HepG2 (cell line): Measurements from ENCODE around the gene INTS3. TPM values are rescaled to one million over a fixed set of nuclear protein-coding genes. Genes with fewer than 3 reads are reported as not detected.

ENCODE experiments used
- ATAC-seq: fragments of 200-7000 bp; cut with Tn5 transposase; 3 replicates; pipeline ENCODE4 v1.9.1; 2020; ENCODE audit warnings: mild to moderate bottlenecking, moderate library complexity
- BruUV-seq: library from RNA; stranded (reverse); fragments of 400-500 nt; replicated peaks from 2 replicates; lab custom pipeline; 2021; lab: Mats Ljungman, UMichigan
- CTCF ChIA-PET: fragments of 300-600 bp; formaldehyde crosslinking; extraction: SDS; loops from one replicate; lab custom pipeline; 2021; ENCODE audit warnings: low total read pairs, inconsistent platforms, low intra/inter-chr PET ratio; lab: Yijun Ruan, JAX
- POLR2A ChIA-PET: fragments of 350-600 bp; sonication (Branson Sonifier 250); formaldehyde crosslinking; loops from one replicate; lab custom pipeline; 2020; ENCODE audit warnings: antibody characterized with exemption, inconsistent platforms; lab: Yijun Ruan, JAX
- DNase-seq: peaks from one replicate; pipeline ENCODE4 v3.0.0-alpha.2; 2015; ENCODE audit warnings: low spot score
- FAIRE-seq: peaks from 3 replicates; lab custom pipeline; 2011; peaks lifted over from hg19 to GRCh38; lab: Jason Lieb, UNC
- H2AFZ ChIP-seq: one replicate; pipeline ENCODE4 v1.6.1; 2011; ENCODE audit warnings: low read length, inconsistent platforms
- H3K27ac ChIP-seq: fragments of 300-600 bp; 3 replicates; pipeline ENCODE4 v1.8.0; 2011; ENCODE audit warnings: mixed run types, mild to moderate bottlenecking, mixed read lengths, low read length, inconsistent platforms; ENCODE audit not compliant: insufficient read depth; ENCODE audit errors: extremely low read length
- H3K27me3 ChIP-seq, 2 experiments: fragments of 200-600 bp in 1 of 2; 2 replicates in 1 of 2; 3 replicates in 1 of 2; pipeline versions ENCODE4 v1.6.0 to v1.8.0; 2011; ENCODE audit warnings: low read length in 2 of 2, mild to moderate bottlenecking in 2 of 2, moderate library complexity in 2 of 2, inconsistent platforms in 1 of 2; ENCODE audit not compliant: insufficient read depth in 2 of 2, control insufficient read depth in 1 of 2
- H3K36me3 ChIP-seq, 2 experiments: fragments of 200-600 bp in 1 of 2; replicated peaks in 1 of 2; 2 replicates in 1 of 2; 3 replicates in 1 of 2; pipeline versions ENCODE4 v1.5.1 to v1.8.0; 2011; ENCODE audit warnings: low read length in 2 of 2, inconsistent platforms in 1 of 2; ENCODE audit not compliant: insufficient read depth in 2 of 2, control insufficient read depth in 1 of 2
- H3K4me1 ChIP-seq: 2 replicates; pipeline ENCODE4 v1.5.1; 2012; ENCODE audit warnings: low read length, inconsistent platforms; ENCODE audit not compliant: insufficient read depth
- H3K4me2 ChIP-seq: 2 replicates; pipeline ENCODE4 v1.6.0; 2011; ENCODE audit warnings: low read depth, low read length, inconsistent platforms
- H3K4me3 ChIP-seq, 3 experiments: fragments of 200-600 bp in 1 of 3; sonication (generic), shearing (Covaris generic) in 1 of 3; replicated peaks in 1 of 3; 2 replicates each; pipeline ENCODE4 v1.5.1; 2011 to 2016; ENCODE audit warnings: low read length in 3 of 3, inconsistent platforms in 2 of 3, low read depth in 2 of 3, mild to moderate bottlenecking in 2 of 3, control low read depth in 1 of 3, mixed read lengths in 1 of 3; ENCODE audit not compliant: insufficient read depth in 1 of 3
- H3K79me2 ChIP-seq: one replicate; pipeline ENCODE4 v1.6.1; 2011; ENCODE audit warnings: low read length, inconsistent platforms; ENCODE audit not compliant: insufficient read depth
- H3K9ac ChIP-seq: 2 replicates; pipeline ENCODE4 v1.6.0; 2011; ENCODE audit warnings: mild to moderate bottlenecking, low read depth, low read length, inconsistent platforms; ENCODE audit not compliant: insufficient read depth
- H3K9me3 ChIP-seq: 2 replicates; pipeline ENCODE4 v1.5.1; 2012; ENCODE audit warnings: mild to moderate bottlenecking, low read length
- H4K20me1 ChIP-seq: 2 replicates; pipeline ENCODE4 v1.6.0; 2011; ENCODE audit warnings: inconsistent platforms, mild to moderate bottlenecking, low read length, moderate library complexity; ENCODE audit not compliant: insufficient read depth
- HNF4A ChIP-seq: sonication (generic); formaldehyde crosslinking; IDR thresholded peaks from 2 replicates; pipeline ENCODE4 v1.4.0; 2020; ENCODE audit warnings: missing genetic modification reagents
- KLF11 ChIP-seq: IDR thresholded peaks from 2 replicates; pipeline ENCODE4 v1.6.1; 2016; ENCODE audit warnings: missing compliant biosample characterization
- MTF1 ChIP-seq: sonication (generic); formaldehyde crosslinking; IDR thresholded peaks from 2 replicates; pipeline ENCODE4 v1.5.0; 2020; ENCODE audit warnings: missing genetic modification reagents
- TSC22D2 ChIP-seq: sonication (generic); formaldehyde crosslinking; IDR thresholded peaks from 2 replicates; pipeline ENCODE4 v1.5.1; 2020; ENCODE audit warnings: missing genetic modification reagents, mild to moderate bottlenecking, borderline replicate concordance
- ZNF761 ChIP-seq: sonication (generic); formaldehyde crosslinking; conservative IDR thresholded peaks from 2 replicates; pipeline ENCODE4 v1.4.0; 2020; ENCODE audit warnings: mild to moderate bottlenecking, missing genetic modification reagents
- WGBS: methylation state at CpG from one replicate; pipeline ENCODE4 v1.1.6; 2017; ENCODE audit warnings: low lambda C conversion rate; 5-methylcytosine and 5-hydroxymethylcytosine counted together
- in situ Hi-C: cut with HindIII; loops from 2 replicates; pipeline ENCODE4 v1.10.0; 2017; ENCODE audit warnings: low pct_unique_long_range_greater_than_20kb; ENCODE audit not compliant: extremely low pct_ligation_motif_present
- intact Hi-C: fragments of 100-400 bp; cut with micrococcal nuclease; formaldehyde crosslinking; loops from one replicate; pipeline ENCODE4 v1.10.0; 2022; ENCODE audit not compliant: unreplicated experiment
- polyA plus RNA-seq, 8 experiments: library from polyadenylated mRNA; depleted of rRNA in 3 of 8; stranded (reverse) in 7 of 8; unstranded in 1 of 8; fragments of >200 nt; fragmentation: Illumina TruSeq in 4 of 8; extraction: Trizol in 4 of 8; gene quantifications; 2 replicates each; pipeline versions ENCODE4 v1.2.1 to v1.2.3, GENCODE V29; 2011 to 2016; ENCODE audit warnings: low read depth in 4 of 8, missing spikeins in 1 of 8, mixed read lengths in 1 of 8; ENCODE audit not compliant: insufficient read depth in 1 of 8
- total RNA-seq, 5 experiments: library from RNA; depleted of rRNA; stranded (reverse); fragments of >200 nt; fragmentation: Illumina TruSeq; extraction: Trizol; gene quantifications; 2 replicates each; pipeline ENCODE4 v1.2.3, GENCODE V29; 2016; ENCODE audit warnings: low read depth in 1 of 5
- TF ChIP-seq, protein P1 (sequence below): sonication (generic); formaldehyde crosslinking; conservative IDR thresholded peaks from 2 replicates; pipeline ENCODE4 v1.8.1; 2023; ENCODE audit warnings: missing genetic modification reagents
- TF ChIP-seq, protein P2 (sequence below): sonication (generic); formaldehyde crosslinking; IDR thresholded peaks from 2 replicates; pipeline ENCODE4 v1.5.1; 2020; ENCODE audit warnings: missing genetic modification reagents, mild to moderate bottlenecking, borderline replicate concordance

The INTS3 gene
- total and polyA plus RNA-seq, 2 of the 13 experiments (the other 11 are each of a cell fraction or from before 2014, with no cell fraction given) = 17.2 to 27.2 TPM

DNA sequence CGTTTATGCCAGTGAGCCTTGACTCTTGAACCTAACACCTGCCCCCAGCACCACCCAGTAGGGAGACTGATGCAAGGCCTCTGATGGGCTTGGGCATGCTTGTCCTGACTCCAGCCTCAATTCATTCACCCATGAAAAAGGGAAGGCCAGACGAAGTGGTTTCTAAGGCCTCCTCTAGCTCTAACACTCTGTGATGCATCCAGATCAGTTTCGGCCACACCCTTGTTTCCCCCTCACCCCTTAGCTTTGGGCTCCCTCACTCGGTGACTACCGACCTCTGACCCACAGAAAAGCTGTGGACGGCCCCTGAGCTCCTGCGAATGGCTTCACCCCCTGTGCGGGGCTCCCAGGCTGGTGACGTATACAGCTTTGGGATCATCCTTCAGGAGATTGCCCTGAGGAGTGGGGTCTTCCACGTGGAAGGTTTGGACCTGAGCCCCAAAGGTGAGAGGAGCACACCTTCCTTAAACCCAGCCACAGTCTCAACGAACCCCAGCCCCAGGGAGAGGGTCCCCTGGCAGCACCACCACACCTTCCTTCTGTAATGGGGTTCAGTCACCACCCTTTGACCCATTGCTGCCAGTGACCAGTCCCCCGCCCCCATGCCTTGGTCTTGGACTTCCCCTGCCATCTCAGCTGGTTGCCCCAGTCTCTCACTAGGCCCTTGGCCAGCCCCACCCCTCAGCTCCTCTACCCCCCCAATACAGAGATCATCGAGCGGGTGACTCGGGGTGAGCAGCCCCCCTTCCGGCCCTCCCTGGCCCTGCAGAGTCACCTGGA, 40.3 kb upstream of the INTS3 start:
- no peak for ATAC-seq
- CTCF ChIA-PET = no interaction called here
- intact Hi-C loops = no loop called here
- Histone ChIP-seq H3K27me3 (peaks cover 10 to 65% of the 10 kb centered on the region in 2 experiments; a peak in 4 of 5 replicates), H3K9ac (no peak overlapping the region)
- TF ChIP-seq, protein P1, sequence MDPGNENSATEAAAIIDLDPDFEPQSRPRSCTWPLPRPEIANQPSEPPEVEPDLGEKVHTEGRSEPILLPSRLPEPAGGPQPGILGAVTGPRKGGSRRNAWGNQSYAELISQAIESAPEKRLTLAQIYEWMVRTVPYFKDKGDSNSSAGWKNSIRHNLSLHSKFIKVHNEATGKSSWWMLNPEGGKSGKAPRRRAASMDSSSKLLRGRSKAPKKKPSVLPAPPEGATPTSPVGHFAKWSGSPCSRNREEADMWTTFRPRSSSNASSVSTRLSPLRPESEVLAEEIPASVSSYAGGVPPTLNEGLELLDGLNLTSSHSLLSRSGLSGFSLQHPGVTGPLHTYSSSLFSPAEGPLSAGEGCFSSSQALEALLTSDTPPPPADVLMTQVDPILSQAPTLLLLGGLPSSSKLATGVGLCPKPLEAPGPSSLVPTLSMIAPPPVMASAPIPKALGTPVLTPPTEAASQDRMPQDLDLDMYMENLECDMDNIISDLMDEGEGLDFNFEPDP (CRISPR knock-in tag) = no peak
- TF ChIP-seq HNF4A (CRISPR knock-in tag) (peak; percentile 28; the same call in 1 of the 2 replicates), KLF11 (CRISPR knock-in tag) (no peak), MTF1 (CRISPR knock-in tag) (no peak), TSC22D2 (CRISPR knock-in tag) (no peak), ZNF761 (CRISPR knock-in tag) (no peak)
- TF ChIP-seq, protein P2, sequence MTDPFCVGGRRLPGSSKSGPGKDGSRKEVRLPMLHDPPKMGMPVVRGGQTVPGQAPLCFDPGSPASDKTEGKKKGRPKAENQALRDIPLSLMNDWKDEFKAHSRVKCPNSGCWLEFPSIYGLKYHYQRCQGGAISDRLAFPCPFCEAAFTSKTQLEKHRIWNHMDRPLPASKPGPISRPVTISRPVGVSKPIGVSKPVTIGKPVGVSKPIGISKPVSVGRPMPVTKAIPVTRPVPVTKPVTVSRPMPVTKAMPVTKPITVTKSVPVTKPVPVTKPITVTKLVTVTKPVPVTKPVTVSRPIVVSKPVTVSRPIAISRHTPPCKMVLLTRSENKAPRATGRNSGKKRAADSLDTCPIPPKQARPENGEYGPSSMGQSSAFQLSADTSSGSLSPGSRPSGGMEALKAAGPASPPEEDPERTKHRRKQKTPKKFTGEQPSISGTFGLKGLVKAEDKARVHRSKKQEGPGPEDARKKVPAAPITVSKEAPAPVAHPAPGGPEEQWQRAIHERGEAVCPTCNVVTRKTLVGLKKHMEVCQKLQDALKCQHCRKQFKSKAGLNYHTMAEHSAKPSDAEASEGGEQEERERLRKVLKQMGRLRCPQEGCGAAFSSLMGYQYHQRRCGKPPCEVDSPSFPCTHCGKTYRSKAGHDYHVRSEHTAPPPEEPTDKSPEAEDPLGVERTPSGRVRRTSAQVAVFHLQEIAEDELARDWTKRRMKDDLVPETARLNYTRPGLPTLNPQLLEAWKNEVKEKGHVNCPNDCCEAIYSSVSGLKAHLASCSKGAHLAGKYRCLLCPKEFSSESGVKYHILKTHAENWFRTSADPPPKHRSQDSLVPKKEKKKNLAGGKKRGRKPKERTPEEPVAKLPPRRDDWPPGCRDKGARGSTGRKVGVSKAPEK (CRISPR knock-in tag) = no peak
- TF ChIP-seq, all 625 proteins: peak for 1
- Histone ChIP-seq H3K27ac (no peak overlapping the region), H3K79me2 (no peaks in the 10 kb centered on the region), H2AFZ (no peak overlapping the region), H4K20me1 (no peaks in the 10 kb centered on the region), H3K36me3 (no peaks in the 10 kb centered on the region), H3K9me3 (no peaks in the 10 kb centered on the region), H3K4me1 (peaks cover 16% of the 10 kb centered on the region; the same call in 1 of the 2 replicates), H3K4me2 (no peak overlapping the region), H3K4me3 (no peak overlapping the region)
- in situ Hi-C loops = loop anchor here (10.0 kb wide), 1 partner anchor 297 kb away; the partner anchor contains the start of gene RAB13
- no TSS peak for BruUV-seq
- DNase-seq = no peak
- POLR2A ChIA-PET = no interaction called here
- FAIRE-seq = no peak
- 30% methylated on average over 15 of the region's 16 CpGs for WGBS
